ENCODE measurements around the gene OR2A14.
"Not testable (repeated sequence)": the region's sequence is repeated elsewhere in the genome, so short reads cannot be mapped to it uniquely, and the experiment has no call there.

The OR2A14 gene

GRCh38 chr7:144122876-144123275 lies at the start of gene OR2A14:
Gene OR2A14, plus strand, starts transcription at chr7:144123176. Its CDS starts 5,937 bp downstream, at chr7:144129113.
- no peak for DNase-seq (ENCODE audit: low read depth)

GRCh38 chr7:144074374-144074773 lies 48.6 kb upstream of the OR2A14 start:
- no peak for DNase-seq (ENCODE audit: low read depth)

- DNase-seq (ENCODE audit: low read depth): no peak
Measured at GRCh38 chr7:144085978-144086377, 37.0 kb upstream of the OR2A14 start, which contains the start of gene OR2A12. Gene OR2A12, plus strand, starts transcription at chr7:144086278. Its CDS starts 8,830 bp downstream, at chr7:144095108.

GRCh38 chr7:144086730-144087129 lies 36.2 kb upstream of the OR2A14 start:
- no peak for DNase-seq (ENCODE audit: low read depth)

GRCh38 chr7:144087230-144087629 lies 35.7 kb upstream of the OR2A14 start:
- DNase-seq (ENCODE audit: low read depth): no peak

GRCh38 chr7:144090667-144091066 lies 32.3 kb upstream of the OR2A14 start:
- no peak for DNase-seq (ENCODE audit: low read depth)

- DNase-seq (ENCODE audit: low read depth): no peak
Measured at GRCh38 chr7:144098776-144099175, 24.2 kb upstream of the OR2A14 start.

- DNase-seq (ENCODE audit: low read depth): no peak
Measured at GRCh38 chr7:144100607-144101006, 22.4 kb upstream of the OR2A14 start.

- DNase-seq (ENCODE audit: low read depth): no peak
Measured at GRCh38 chr7:144102041-144102440, 20.9 kb upstream of the OR2A14 start.

GRCh38 chr7:144105211-144105610 lies 17.8 kb upstream of the OR2A14 start:
- DNase-seq (ENCODE audit: low read depth): no peak

- DNase-seq (ENCODE audit: low read depth): no peak
Measured at GRCh38 chr7:144109283-144109682, 13.7 kb upstream of the OR2A14 start, which contains the start of gene OR2A2. Gene OR2A2, plus strand, starts transcription at chr7:144109583. Its CDS starts 0 bp downstream, at chr7:144109583.

- no peak for DNase-seq (ENCODE audit: low read depth)
Measured at GRCh38 chr7:144110272-144110671, 12.7 kb upstream of the OR2A14 start.

GRCh38 chr7:144113651-144114050 lies 9.3 kb upstream of the OR2A14 start:
- no peak for DNase-seq (ENCODE audit: low read depth)

GRCh38 chr7:144118341-144118740 lies 4.6 kb upstream of the OR2A14 start:
- DNase-seq (ENCODE audit: low read depth): no peak

- DNase-seq (ENCODE audit: low read depth): peak; percentile 91
Measured at GRCh38 chr7:144127714-144128334, 4.8 kb downstream of the OR2A14 start.

GRCh38 chr7:144129601-144130000 lies 6.6 kb downstream of the OR2A14 start:
- not testable (repeated sequence) for DNase-seq (ENCODE audit: low read depth)

GRCh38 chr7:144130730-144131129 lies 7.8 kb downstream of the OR2A14 start:
- DNase-seq (ENCODE audit: low read depth): no peak

GRCh38 chr7:144132262-144132661 lies 9.3 kb downstream of the OR2A14 start:
- DNase-seq (ENCODE audit: low read depth): no peak

GRCh38 chr7:144133307-144133706 lies 10.3 kb downstream of the OR2A14 start:
- no peak for DNase-seq (ENCODE audit: low read depth)

GRCh38 chr7:144134116-144134515 lies 11.1 kb downstream of the OR2A14 start:
- no peak for DNase-seq (ENCODE audit: low read depth)

GRCh38 chr7:144137501-144137900 lies 14.5 kb downstream of the OR2A14 start:
- DNase-seq (ENCODE audit: low read depth): no peak

- DNase-seq (ENCODE audit: low read depth): no peak
Measured at GRCh38 chr7:144142187-144142586, 19.2 kb downstream of the OR2A14 start.

- DNase-seq (ENCODE audit: low read depth): no peak
Measured at GRCh38 chr7:144144426-144144825, 21.4 kb downstream of the OR2A14 start.

- no peak for DNase-seq (ENCODE audit: low read depth)
Measured at GRCh38 chr7:144148224-144148827, 25.4 kb downstream of the OR2A14 start.

All from stimulated activated CD8-positive, alpha-beta memory T cell treated with anti-CD3 and anti-CD28 coated beads, Interleukin-7, amount 100 ng/mL, for 24 hours (primary cell).